NOMO-1 treated with dmso at 0.1 percent for 144 hours (cell line): Measurements from ENCODE around the gene TTLL12.

Experiments used
- DNase-seq: peaks from one replicate; lab custom pipeline; 2025; ENCODE audit not compliant: unreplicated experiment; lab: John Stamatoyannopoulos, UW

Gene TTLL12

DNA sequence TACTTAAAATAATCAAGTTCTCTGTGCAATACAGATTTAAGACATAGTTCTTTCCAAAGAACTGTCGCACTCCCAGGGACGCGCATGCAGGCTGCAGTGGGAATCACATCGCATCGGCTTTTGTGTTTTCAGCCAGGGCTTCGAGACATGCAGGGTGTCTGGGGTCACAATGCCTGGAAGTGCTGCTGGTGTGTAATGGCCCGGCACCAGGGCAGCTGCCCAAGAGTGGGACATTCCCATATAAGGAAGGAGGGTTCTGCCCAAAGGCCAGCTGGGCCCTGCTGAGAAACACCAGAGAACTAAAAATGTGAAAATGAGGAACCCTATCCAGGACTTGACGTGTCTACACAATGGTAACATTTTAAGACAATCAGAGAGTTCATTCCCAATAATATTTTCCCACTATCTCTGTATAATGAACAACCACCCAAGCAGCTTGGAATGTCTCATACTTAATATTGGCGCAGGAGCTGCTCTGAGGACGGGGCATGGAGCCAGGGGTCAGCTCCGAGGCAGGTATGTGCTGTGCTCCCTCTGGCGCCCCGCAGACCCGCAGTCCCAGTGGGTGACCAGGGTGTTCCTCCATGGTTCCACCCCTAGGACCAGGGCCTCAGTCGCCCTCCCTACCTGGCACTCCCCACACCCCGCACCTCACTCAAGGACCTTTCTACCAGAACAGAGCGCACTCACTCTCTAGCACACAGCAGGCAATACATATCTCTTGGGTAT, 55.0 kb downstream of the TTLL12 start:
- no peak for DNase-seq

DNA sequence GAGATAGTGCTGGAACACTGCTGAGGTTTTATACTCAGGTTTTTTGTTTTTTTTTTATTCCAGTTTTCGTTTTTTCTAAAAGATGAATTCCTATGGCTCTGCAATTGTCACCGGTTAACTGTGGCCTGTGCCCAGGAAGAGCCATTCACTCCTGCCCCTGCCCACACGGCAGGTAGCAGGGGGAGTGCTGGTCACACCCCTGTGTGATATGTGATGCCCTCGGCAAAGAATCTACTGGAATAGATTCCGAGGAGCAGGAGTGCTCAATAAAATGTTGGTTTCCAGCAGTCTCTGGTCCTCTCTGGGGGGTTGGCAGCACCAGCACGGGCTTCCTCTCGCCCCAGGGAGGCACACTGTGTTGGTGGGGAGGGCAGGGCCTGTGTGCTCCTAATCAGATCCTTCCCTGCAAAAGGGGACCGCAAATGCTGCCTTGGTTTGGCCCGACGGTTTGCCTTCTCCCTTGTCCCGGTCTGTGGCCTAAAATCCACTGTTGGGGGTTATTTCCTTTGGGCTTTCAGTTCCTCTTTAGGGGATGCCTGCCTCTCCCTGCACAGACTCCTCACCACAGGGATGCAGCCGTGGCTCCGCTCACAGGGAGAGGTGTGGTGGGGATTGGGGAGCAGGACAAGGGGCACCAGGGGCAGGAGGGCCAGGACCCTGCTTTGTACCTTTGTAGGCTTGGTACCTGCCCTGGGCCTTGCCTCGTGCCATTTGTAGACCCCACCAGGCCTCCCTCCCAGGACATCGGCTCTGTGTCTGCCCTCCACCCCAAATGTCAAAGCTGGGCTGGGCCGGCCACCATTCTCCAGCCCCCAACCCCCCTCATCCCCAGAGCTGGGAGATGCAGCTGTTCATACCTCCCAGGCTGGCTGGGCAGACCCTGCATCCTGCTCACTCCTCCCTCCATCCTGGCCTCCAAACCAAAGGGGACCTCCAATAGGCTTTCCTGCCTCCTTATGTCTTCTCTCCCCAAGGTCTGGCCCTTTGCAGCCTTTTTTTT, 57.2 kb downstream of the TTLL12 start:
- peak; percentile 18 for DNase-seq

- no peak for DNase-seq
Observed at GRCh38 chr22:43128928-43129424, 58.0 kb downstream of the TTLL12 start.

DNA sequence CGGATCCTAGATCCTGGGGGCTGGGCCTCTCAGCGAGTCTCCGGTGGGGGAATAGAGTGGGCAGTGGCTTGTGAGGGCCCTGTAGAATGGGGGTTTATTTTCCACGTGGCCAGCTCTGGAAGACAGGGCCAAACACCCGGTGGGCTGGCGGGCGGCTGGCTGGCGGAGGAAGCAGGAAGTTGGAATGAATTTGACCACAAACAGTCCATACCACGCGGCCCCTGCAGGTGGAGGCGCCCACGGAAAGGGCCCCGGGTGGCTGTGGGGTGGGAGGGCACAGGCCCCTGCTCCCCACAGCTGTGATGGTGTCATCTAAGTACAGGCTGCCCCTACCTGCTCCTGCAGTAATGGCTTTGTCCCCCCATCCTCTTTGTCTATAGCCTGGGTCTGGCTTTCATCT, 58.8 kb downstream of the TTLL12 start:
- DNase-seq = no peak

GRCh38 chr22:43127166-43127908, 59.6 kb downstream of the TTLL12 start:
- no peak for DNase-seq

DNA sequence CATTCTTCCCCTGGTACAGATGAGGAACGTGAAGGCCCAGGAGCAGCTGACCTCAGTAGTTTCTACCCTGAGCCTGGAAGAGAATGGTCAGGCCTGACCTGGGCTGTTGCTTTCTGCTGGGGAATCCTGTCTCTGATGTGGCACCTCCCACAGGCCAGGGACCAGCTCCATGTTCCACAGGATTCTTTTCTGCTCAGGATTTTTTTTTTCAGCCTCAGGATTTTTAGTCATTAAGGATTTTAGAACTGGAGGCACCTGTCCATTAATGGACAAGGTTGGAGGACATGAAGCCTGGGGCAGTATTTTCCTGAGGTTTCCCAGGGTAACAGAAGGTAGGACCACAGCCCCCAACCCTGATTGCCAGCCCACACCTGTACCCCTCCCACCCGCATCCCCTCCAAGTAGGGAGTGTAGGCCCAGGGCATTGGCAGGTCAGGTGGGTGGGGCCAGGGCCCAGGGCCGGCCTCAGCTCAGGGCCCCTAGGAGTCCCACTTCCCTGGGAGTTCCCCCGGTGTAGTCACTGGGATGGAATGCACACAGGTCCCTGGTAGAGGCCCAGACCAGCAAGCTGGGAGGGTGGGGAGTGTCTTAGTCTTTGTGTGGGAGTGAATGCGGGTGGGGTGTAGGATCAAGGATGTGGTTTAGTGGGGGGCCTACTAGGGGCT, 60.3 kb downstream of the TTLL12 start:
- no peak for DNase-seq

DNA sequence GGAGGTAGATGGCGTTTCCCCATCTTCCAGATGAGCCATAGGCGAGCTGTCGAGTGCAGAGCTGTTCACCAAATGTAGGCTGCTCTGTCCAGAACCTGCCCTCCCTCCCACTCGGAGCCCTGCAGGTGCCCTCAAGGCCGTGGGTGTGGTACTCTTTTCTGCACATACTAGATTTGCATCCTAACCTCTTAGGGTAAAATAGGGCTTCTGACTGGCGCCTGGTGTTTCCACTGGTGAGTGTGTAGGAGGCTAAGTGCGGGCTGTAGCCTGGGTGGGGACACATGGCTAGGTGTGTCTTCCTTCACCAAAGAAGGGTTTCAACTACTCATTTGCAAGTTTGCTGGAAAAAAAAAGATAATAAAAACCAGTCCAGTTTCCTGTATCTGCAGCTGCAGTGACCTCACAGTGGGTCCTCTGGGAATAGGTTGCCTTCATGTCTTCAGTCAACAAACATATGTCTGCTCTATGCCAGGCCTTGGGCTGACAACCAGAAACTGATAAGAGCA, 67.9 kb downstream of the TTLL12 start:
- DNase-seq = no peak

DNA sequence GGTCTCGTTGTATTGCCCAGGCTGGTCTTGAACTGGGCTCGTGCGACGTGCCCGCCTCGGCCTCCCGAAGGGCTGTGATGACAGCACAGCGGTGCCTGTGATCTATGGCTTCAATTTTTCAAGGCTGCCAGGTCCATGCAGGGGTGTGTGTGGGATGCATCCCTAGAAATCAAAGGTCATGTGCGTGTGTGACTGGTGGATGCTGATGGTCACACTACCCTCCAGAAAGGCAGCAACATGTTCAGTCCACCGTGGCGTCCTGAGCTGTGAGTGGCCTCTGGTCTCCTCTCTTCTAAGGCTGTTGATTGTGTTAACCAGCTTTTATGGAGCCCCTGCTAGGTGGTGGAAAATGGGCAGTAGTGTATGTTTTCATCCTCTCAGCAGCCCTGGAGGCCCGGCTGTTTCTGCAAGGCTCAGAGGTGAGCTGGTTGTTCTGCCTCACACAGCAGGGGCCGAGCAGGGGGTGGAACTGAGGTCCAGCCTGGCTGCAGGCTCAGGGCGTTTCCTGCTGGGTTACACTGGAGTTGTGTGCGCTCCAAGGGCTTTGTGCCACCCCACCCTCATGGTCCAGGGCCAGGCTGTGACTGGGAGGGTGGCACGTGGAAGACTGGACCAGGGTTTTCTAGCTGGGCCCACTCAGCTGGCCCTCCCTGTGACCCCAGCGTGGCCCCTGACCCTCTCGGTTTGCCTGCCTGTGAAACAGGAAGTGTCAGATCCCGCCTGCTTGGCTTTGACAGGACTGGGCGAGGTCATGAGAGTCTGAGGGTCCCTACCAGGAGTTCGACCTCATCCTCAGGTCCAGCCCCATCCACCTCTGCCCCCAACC, 68.7 kb downstream of the TTLL12 start:
- DNase-seq = no peak

DNA sequence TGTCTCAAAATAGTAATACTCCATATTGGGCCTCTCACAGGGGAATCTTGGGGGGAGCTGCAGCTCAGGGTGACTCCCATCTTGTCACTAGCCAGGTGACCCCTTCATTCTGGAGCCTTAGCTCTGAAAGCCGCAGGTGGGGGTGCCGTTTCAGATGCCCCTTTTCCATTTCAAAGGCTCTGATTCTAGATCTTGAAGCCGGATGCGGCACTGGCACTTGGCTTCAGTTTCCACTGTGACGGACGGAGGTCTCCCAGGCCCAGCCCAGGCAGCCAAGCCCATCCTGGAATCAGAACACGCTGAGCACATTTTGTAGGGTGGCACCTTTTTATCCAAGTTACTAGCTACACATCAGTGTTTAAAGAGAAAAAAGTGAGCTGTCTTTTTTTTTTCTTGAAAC, 70.0 kb downstream of the TTLL12 start:
- DNase-seq = no peak
